Stomach (tissue), 9 donors: ENCODE measurements around the gene SNX33. TPM values are rescaled to one million over a fixed set of nuclear protein-coding genes. Genes with fewer than 3 reads are reported as not detected.
"Not testable (repeated sequence)": the region's sequence is repeated elsewhere in the genome, so short reads cannot be mapped to it uniquely, and the experiment has no call there.

Experiments
- DNase-seq, 2 donors: peaks; one replicate each; pipeline versions ENCODE4 v3.0.0 to v3.0.0-alpha.2; 2013 to 2019
- H3K27ac ChIP-seq, 5 donors: fragments of 200-600 bp in 4 of 5; sonication (generic) in 4 of 5; one replicate each; pipeline ENCODE4 v1.5.1; 2013 to 2019; ENCODE audit warnings: mild to moderate bottlenecking in 1 of 5, moderate library complexity in 1 of 5
- H3K27me3 ChIP-seq, 3 donors: fragments of 200-600 bp; sonication (generic); one replicate each; pipeline ENCODE4 v1.5.1; 2017 to 2019; ENCODE audit warnings: mixed run types in 1 of 3
- H3K36me3 ChIP-seq, 4 donors: fragments of 200-600 bp; sonication (generic); 1 replicate in 3 of 4; 2 replicates in 1 of 4; pipeline ENCODE4 v1.5.1; 2016 to 2019
- H3K4me1 ChIP-seq, 4 donors: fragments of 200-600 bp; sonication (generic); one replicate each; pipeline ENCODE4 v1.5.1; 2016 to 2019
- H3K4me3 ChIP-seq, 4 donors: fragments of 200-600 bp; sonication (generic) in 3 of 4; one replicate each; pipeline ENCODE4 v1.5.1; 2016 to 2019; ENCODE audit warnings: mild to moderate bottlenecking in 1 of 4
- H3K9me3 ChIP-seq, 4 donors: fragments of 200-600 bp; sonication (generic); one replicate each; pipeline ENCODE4 v1.5.1; 2016 to 2019
- EP300 ChIP-seq: sonication (generic); formaldehyde crosslinking; IDR thresholded peaks from one replicate; pipeline ENCODE4 v1.6.1; 2017; ENCODE audit warnings: antibody characterized with exemption
- POLR2A ChIP-seq, 4 donors: fragments of 450-650 bp; IDR thresholded peaks; one replicate each; pipeline ENCODE4 v1.6.1; 2016; ENCODE audit warnings: antibody characterized with exemption in 4 of 4, control low read depth in 2 of 4, mild to moderate bottlenecking in 1 of 4, moderate library complexity in 1 of 4
- POLR2AphosphoS5 ChIP-seq, 3 donors: sonication (generic); formaldehyde crosslinking; IDR thresholded peaks; one replicate each; pipeline ENCODE4 v1.6.1; 2016; ENCODE audit warnings: antibody characterized with exemption in 3 of 3
- WGBS, 5 donors: extraction: QIAGEN DNeasy Blood & Tissue Kit in 3 of 5; methylation state at CpG; one replicate each; pipeline versions ENCODE4 v1.1.5 to v1.1.7; 2013 to 2018; 5-methylcytosine and 5-hydroxymethylcytosine counted together
- intact Hi-C: fragments of 100-400 bp; cut with DNase I; formaldehyde crosslinking; loops from one replicate; pipeline ENCODE4 v1.15.1; 2023; ENCODE audit warnings: low total_unique reads
- polyA plus RNA-seq, 3 donors: library from polyadenylated mRNA; stranded (reverse); fragments of 200-250 nt; gene quantifications; one replicate each; pipeline ENCODE4 v1.2.3, GENCODE V29; 2013
- total RNA-seq, 5 donors: library from RNA; depleted of rRNA; stranded (reverse); fragments of >200 nt; gene quantifications; one replicate each; pipeline versions ENCODE4 v1.1.0 to v1.2.3, GENCODE V29; 2014 to 2016
- TF ChIP-seq, protein P1 (sequence below), 7 experiments: fragments of 450-650 bp in 4 of 7; fragments of 200-600 bp in 3 of 7; sonication (generic) in 3 of 7; IDR thresholded peaks; one replicate each; pipeline ENCODE4 v1.5.1; 2016 to 2019; ENCODE audit warnings: antibody characterized with exemption in 7 of 7, control low read depth in 2 of 7, mild to moderate bottlenecking in 1 of 7
- donor health status: healthy with polysubstance abuse.
- donor health status: Bipolar disorder and iron deficiency.
- donor health status: healthy.

SNX33 gene
- total and polyA plus RNA-seq, 8 donors: 11.0 to 36.8 (median 16.1) TPM

DNA sequence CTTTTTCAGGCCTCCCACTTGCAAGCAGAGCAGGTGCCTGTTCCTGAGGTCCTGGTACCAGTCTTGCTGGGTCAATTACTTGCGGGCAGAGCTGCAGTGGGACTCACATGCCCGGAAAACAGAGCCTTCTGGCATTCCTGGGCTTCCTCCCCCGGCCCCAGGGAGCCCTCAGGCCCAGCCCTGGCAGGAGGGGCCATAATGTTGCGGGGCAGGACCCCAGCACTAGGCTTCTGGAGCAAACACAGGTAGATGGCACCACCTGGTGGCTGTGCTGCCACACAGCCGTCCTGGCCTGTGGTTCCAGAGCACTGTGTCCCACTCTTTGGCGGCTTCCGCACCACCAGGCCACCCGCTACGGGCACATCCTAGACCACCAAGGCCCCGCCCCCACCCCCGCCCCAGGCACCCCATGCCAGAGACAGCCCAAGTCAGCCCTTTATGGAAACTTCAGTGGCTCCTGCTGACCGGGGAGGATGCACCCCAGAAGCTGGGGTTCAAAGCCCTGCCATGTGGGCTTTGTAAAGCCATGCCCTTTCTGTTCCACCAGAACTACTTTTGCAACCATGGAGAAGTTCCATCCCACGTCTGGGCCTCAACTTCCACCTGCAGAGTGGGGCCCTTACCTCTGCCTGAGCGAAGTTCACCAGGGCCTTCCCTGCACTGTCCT lies 36.1 kb downstream of the SNX33 start:
- intact Hi-C loops: loop anchor here (10.0 kb wide), 1 partner anchor 121 kb away; no protein-coding TSS in a partner anchor
- 17 to 31% (median 23%) methylated on average over 5 to 14 of the region's 14 CpGs for WGBS, 5 donors
- H3K9me3 ChIP-seq: not testable (repeated sequence)

DNA sequence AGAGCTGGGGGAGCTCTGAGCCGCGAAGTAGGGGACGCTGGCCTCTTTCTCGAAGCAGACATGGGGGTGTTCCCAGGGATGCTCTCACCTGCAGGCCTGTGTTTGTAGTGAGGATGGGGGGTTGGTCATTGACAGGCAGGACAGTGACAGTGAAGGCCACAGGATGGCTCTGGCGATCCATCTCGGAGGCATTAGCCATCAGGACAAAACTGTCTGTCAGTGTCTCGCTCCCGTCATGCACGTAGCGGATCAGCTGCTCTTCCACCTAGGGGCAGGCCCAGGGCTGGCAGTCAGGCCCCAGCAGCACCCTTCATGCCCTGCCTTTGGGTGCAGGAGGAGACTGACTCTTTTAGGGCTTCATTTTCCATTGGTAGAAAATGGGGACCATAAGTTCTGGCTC lies 36.9 kb downstream of the SNX33 start:
- Histone ChIP-seq H3K36me3 (peaks cover 4 to 74% (median 43%) of the 10 kb centered on the region in 4 donors), H3K27ac (no peak overlapping the region), H3K4me1 (peaks cover 9 to 31% (median 17%) of the 10 kb centered on the region in 4 donors), H3K4me3 (no peak overlapping the region), H3K27me3 (no peaks in the 10 kb centered on the region), H3K9me3 (no peaks in the 10 kb centered on the region)
- 90 to 94% (median 91%) methylated on average over 10 of the region's 10 CpGs for WGBS, 5 donors
- TF ChIP-seq, protein P1, sequence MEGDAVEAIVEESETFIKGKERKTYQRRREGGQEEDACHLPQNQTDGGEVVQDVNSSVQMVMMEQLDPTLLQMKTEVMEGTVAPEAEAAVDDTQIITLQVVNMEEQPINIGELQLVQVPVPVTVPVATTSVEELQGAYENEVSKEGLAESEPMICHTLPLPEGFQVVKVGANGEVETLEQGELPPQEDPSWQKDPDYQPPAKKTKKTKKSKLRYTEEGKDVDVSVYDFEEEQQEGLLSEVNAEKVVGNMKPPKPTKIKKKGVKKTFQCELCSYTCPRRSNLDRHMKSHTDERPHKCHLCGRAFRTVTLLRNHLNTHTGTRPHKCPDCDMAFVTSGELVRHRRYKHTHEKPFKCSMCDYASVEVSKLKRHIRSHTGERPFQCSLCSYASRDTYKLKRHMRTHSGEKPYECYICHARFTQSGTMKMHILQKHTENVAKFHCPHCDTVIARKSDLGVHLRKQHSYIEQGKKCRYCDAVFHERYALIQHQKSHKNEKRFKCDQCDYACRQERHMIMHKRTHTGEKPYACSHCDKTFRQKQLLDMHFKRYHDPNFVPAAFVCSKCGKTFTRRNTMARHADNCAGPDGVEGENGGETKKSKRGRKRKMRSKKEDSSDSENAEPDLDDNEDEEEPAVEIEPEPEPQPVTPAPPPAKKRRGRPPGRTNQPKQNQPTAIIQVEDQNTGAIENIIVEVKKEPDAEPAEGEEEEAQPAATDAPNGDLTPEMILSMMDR (IDR thresholded peaks at IDR 0.05): no peak
- TF ChIP-seq POLR2AphosphoS5 (IDR thresholded peaks at IDR 0.05) (no peak), POLR2A (IDR thresholded peaks at IDR 0.05) (no peak), EP300 (no peak)
- intact Hi-C loops: loop anchor here (10.0 kb wide), 1 partner anchor 120 kb away; no protein-coding TSS in a partner anchor
- no peak for DNase-seq

More for the DNA sequence above, 36.1 kb downstream of the SNX33 start:
- H3K27ac ChIP-seq, H3K4me3 ChIP-seq, H3K27me3 ChIP-seq: not testable (repeated sequence)
- DNase-seq: peak; percentile 73 to 89
- TF ChIP-seq, protein P1 (IDR thresholded peaks at IDR 0.05): peak in 5 of 7 experiments; percentile 60 to 88 (median 74)
- Histone ChIP-seq H3K4me1 (peaks cover 9 to 31% (median 17%) of the 10 kb centered on the region in 4 donors), H3K36me3 (peaks cover 4 to 72% (median 40%) of the 10 kb centered on the region in 4 donors)

DNA sequence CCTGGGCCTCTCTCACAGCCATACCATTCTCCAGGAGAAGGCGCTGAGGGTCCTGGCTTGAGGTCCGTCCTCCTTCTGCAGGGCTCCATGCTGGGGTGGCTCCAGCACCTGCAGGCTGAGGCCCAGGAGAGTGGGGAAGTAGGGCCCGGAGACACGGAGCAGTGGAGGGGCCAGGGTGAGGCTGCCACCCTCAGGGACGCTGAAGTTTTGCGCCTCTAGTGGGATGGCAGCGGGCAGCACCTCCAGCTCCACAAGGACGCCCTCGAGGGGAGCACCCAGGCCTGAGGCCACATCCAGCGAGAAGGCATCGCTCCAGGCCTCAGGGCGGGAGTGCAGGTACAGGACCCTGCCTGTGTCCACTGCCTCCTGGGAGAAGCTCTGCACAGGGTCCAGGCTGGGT lies 37.5 kb downstream of the SNX33 start:
- no peak for DNase-seq
- Histone ChIP-seq H3K27ac (no peak overlapping the region), H3K4me3 (no peak overlapping the region), H3K4me1 (peaks cover 9 to 31% (median 17%) of the 10 kb centered on the region in 4 donors), H3K27me3 (no peaks in the 10 kb centered on the region), H3K36me3 (peaks cover 4 to 80% (median 46%) of the 10 kb centered on the region in 4 donors), H3K9me3 (no peaks in the 10 kb centered on the region)
- intact Hi-C loops: loop anchor here (10.0 kb wide), 1 partner anchor 120 kb away; no protein-coding TSS in a partner anchor
- WGBS, 5 donors: 77 to 91% (median 78%) methylated on average over 4 to 12 of the region's 12 CpGs; no CpG with 5 or more reads in 1 of the 5 donors
- no peak for TF ChIP-seq POLR2AphosphoS5 (IDR thresholded peaks at IDR 0.05)
- TF ChIP-seq, protein P1 (IDR thresholded peaks at IDR 0.05): no peak
- no peak for TF ChIP-seq EP300
- TF ChIP-seq POLR2A (IDR thresholded peaks at IDR 0.05): no peak

DNA sequence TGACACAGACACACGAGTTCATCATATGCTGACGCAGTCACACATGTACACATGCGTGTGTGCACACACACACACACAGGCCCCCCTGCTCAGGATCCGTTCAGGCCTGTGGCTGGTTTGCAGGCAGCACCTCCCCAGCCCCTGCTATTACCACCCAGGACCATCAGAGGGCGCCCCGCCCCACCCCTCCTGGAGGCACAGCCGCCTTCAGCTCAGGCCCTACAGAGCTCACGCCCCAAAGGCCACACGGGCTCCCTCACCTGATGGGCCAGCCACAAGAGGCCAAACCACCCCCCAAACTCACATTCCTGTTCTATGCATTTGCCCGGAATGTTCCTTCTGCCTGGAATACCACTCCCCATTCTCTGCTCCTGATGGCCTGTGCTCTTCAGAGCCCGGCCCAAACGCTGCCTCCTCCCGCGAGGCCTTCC lies 38.5 kb downstream of the SNX33 start:
- Histone ChIP-seq H3K36me3 (peaks cover 4 to 79% (median 48%) of the 10 kb centered on the region in 4 donors), H3K4me1 (peaks cover 9 to 31% (median 17%) of the 10 kb centered on the region in 4 donors)
- not testable (repeated sequence) for H3K27ac ChIP-seq, H3K9me3 ChIP-seq, H3K4me3 ChIP-seq, H3K27me3 ChIP-seq
- TF ChIP-seq, protein P1 (IDR thresholded peaks at IDR 0.05): peak in 5 of 7 experiments; percentile 17 to 96 (median 85)
- WGBS, 5 donors: 15 to 34% (median 32%) methylated on average over 10 to 14 of the region's 14 CpGs
- peak; percentile 86 to 92 for DNase-seq
- intact Hi-C loops: loop anchor here (10.0 kb wide), 1 partner anchor 119 kb away; no protein-coding TSS in a partner anchor
